Activated CD8-positive, alpha-beta memory T cell treated with anti-CD3 and anti-CD28 coated beads, Interleukin-2, amount 50 U/mL, for 1 hour (primary cell): ENCODE results near the gene NLRP1.

Experiments used
- DNase-seq: peaks from one replicate; pipeline ENCODE4 v3.0.0-alpha.2; 2020; ENCODE audit errors: extremely low read depth

Gene NLRP1

DNA sequence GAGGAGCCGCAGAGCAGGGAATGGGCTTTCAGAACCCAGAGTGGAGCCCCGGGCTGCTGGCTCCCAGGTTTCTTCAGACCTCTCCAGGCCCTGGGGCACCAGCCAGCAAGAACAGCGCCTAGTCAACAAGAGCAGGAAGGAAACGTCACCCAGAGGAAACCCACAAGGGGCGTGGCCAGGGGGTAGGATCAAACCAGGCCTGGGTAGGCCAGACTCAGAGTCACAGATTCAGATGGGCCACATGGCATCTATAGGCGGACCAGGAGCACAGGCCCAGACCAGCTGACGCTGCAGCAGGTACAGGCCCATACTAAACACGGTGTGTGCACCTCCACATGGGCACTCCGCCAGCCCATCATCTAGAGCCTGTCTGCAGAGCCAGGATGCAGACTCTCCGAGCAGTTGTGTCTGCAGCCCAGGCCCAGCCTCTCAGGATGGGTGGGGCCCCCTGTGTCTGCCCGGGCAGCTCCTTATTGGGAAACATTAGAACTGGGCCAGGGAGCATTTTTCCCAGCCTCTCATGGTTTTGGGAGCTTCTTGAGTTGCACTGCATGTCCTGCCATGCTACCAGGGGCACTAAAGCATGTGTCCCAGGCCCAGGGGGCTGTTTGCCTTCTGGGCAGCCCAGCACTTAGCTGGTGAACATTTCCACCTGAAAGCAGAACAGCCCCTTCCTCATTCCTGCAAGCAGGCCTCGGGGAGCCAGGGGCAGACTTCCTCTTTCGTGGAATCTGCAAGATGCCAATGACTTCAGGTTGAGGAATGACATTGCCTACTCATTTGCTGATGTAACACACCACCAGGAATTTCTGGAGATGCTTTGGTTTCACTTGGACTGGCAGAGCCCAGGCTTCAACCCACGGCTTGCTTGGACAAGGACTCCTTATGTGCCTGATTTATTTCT, at the start of gene NLRP1:
TSS of gene NLRP1 (minus strand) at position 127 of the 904 bp plus-strand sequence. CDS start 552 bp downstream, outside the sequence.
- DNase-seq = peak; percentile 90

DNA sequence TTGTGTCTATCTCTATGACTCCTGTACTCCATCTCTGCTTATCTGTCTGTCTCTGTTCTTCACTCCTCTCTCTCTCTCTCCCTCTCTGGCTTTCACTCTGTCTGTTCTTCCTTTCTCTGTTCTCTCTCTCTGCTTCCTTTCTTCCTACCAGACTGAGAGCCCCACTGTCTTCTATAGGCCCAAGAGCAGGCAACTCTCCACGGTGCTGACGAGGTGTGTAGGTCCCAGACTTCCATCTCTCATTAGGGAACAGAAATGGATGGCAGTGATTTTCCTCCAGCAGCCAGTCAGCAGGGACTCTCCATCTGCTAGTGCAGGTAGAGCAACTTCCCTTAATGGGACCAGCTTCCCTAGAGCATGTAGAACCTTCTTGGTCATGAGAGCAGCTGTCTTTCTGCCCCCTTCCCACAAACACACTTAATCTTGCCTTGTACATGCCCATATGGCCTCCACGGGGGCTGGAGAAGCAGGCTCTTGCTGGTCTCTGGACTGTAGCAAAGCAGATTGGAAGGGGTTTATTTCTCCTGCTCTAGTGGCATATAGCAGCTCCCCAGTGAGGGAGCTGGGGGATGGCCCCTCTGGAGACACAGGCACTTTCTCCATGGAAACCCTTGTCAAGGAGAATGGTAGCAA, 47.8 kb upstream of the NLRP1 start:
- no peak for DNase-seq

DNA sequence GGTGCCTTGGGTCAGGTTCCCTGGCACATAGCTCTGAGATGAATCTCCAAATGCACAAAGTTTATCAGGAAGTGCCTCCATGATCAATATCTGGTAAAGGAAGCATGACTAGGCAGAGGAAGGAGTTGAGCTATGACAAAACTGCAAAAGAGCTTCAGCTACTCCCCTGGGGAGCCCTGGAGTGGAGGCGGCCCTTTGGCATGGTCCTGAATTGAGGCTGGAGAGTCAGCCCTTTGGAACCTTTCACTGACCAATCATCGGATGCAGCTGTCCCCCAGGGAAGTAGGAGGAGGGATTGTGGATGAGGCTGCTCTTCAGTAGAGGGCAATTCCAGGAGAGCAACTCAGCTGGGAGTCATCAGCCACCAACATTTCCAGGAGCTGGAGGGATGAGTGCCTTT, 46.1 kb upstream of the NLRP1 start:
- no peak for DNase-seq

DNA sequence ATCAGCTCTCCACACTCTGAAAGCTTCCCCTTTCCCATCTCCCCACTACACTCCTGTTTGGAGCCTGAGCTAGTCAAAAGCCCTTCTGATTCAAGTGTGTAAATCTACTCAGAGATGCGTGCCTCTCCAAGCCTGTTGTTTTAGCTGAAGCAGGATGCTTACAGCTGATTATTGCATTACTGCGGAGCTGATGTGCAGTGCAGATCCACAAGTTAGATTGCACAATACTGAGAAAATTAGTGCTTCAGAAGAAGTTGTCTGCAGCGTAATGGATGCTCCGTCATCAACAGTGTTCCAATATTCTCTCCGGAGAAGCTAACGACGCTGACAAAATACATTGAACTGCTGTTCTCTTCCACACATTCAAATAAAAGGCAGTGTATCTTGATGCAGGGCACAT, 44.8 kb upstream of the NLRP1 start:
- no peak for DNase-seq

DNA sequence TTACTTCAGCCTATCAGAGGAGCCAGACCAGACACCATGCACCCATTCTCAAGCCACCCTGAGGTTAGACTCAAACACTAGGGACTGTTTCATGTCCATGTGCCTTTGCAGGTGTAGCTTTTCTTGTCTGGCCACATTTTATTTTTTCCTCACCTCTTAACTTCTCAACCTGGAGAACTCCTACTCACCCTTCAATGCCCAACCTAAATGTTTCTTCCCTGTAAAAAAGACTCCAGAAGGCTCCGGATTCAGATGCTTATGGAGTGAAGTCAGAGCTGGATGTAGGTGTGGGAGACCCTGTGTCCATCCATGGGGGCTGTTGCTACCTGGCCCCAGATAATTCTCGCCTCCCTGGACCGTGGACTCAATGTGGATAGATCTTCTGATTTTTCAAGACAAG, 44.0 kb upstream of the NLRP1 start:
- DNase-seq = no peak

DNA sequence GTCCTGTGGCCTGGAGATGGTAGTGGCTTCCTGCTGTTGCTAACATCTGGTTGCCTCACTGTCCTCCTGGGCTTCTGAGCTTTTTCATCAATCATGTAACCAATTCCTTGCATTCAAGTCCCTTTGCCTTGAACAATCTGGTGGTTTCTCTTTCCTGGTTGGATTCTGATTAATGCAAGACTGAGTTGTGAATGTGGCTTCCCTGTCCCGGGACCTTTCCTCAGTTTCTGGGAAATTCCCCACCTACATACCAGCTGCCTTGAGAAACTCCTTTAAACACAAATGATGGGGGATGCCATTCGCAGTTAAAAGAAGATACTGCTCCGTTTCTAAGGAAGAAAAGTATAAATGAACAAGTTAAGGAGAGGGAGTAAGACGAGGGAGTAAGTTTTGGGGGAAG, 39.9 kb upstream of the NLRP1 start:
- no peak for DNase-seq

DNA sequence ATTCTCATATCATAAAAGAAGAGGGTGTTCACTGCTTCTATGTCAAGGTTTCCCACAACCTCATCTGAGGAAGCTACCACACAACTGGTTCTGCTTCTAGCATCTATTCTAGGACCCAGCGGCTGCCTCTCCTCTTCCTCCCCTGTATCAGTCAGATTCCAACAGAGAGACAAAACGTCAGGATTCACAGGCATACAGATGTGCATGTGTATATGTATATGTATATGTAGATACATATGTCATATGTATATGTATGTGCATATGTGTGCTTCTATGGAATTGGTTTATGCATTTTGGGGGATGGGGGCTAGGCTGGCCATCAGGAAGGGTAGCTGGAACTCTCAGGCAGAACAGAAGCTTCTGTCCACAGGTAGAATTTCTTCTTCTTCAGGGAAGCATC, 37.4 kb upstream of the NLRP1 start:
- no peak for DNase-seq

DNA sequence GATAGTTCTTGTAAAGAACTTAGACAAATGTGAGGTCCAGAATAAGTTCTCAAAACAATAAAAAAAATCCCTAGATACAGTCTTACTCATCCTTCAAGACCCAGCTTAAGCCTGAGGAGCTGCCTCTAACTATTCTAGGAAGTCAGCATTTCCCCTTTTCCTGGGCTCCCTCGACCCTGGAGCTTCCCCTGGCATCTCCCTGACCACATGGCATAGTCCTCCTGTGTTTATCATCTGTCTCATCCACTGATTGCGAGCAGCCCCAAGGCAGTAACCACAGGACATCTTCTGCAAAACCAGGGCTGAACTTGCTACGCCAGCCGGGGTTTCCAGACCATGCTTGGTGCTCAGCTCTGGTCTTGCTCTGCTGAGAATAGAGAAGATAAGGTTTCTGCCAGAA, 36.7 kb upstream of the NLRP1 start:
- DNase-seq = no peak

DNA sequence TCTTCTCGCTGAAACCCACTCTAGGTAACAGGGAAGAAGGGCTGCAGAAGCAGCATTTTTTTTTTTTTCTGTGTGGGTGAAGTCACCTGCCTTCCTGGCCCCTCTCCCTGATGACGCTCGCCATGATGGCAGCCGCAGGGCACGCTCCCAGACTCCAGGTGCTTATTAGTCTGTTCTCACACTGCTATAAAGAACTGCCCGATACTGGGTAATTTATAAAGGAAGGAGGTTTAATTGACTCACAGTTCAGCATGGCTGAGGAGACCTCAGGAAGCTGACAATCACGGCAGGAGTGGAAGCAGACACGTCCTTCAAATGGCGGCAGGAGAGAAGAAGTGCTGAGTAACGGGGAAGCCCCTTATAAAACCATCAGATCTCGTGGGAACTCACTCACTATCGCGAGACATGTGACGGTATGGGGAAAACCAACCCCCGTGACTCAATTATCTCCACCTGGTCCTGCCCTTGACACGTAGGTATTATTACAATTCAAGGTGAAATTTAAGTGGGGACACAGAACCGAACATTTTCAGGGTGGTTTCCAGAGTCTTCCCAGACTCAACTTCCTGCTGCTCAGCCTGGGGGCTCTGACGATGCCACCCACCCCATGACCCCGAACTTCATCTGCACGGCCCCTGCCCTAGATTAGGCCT, 34.9 kb upstream of the NLRP1 start:
- no peak for DNase-seq

DNA sequence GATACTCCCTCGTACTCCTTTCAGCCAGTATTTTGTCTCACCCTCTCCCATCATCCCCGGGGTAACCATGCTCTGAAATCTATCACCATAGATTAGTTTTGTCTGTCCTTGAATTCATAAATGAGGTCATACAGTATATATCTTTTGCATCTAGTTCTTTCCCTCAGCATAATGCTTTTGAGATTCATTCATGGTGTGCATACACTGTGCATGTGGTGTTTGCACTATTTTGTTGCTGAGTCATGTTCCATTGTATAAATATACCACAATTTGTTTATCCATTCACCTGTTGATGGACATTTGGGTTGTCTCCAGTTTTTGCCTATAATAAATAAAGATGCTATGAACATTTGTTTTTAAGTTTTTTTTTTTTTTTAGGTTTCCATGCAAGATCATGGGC, 34.2 kb upstream of the NLRP1 start:
- no peak for DNase-seq

DNA sequence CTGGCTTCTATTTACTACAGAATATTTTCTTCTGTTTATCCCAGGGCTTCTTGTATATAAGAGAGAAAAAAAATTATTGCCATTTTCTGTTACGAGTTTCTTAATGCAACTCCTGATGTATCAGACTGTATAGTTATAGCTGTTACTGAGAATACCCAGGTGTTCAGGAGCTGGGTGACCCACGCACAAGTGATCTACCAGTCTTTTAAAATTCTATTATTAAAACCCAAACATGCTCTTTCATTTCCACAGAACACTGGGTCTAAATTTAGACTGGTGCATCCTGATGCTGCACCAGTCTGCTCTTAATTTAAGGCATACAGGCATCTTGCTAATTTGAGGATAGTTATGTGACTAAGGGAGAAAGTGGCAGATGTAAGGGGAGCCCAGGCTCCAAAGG, 31.2 kb upstream of the NLRP1 start:
- DNase-seq = no peak

DNA sequence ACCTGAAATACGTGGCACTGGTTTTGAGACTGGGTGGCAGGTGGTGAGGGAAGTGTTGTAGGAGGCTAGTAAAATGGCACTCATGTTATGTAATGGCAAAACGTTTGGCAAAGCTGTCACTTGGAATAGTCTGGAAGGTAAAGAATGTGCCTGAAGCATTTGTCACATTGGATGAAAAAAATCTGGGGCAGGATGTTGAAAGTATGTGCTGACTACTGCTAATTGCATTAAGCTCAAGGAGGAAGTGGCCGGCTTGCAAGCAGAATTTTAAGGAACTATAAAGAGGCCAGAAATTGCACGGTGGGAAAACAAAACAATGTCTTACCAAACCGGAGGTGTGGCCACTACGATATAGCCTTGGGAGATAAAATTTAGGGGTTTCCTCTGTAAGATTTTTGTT, 26.6 kb upstream of the NLRP1 start:
- DNase-seq = no peak

DNA sequence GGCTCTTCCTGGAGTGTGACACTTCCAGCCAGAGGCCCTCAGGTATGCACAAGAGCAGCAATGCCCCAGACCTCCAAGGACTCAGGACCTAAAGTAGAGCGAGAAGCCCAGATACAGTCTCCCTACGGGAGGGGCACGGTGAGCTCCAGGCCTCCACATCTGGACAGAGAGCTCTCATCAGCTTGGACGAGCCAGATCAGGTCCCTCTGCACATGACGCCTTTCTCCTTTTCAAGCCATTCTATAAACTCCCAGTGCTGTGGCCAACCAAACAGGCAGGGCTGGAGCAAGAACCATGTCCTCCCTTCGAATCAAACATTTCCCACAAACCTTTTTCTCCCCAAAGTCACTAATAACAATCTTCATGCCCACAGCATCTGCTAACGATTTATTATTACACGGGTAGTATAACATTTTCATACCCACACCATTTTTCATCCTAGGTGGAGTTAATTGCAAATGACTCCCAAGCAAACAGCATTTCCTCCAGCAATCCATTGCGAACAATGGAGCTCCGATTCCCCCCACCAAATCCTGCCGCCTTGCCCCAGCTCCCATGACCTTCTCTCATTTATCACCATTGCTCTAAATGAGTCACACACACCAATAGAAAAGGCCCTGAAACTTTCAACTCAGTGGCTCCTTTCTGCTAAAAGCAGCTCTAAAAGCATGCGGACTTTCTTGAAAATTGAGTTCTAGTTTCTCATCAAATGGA, 24.2 kb upstream of the NLRP1 start:
- no peak for DNase-seq

DNA sequence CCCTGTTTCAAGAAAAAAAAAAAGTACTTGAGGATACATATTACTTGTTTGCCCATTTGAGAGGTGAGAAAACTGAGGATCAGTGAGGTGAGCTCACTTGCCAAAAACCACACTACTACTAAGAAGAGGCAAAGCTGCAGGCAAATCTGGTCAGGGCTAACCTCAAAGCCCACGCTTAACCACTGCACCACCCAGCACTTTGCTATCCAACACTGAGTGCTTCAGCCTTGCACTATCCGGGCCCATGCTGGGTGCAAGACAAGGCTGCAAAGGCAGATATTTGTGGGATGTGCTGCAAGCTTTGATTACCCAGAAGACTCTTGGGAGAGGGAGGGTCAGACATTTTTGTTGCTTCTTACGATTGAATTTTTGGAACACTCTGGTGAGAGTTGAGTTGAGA, 23.6 kb upstream of the NLRP1 start:
- DNase-seq = no peak

DNA sequence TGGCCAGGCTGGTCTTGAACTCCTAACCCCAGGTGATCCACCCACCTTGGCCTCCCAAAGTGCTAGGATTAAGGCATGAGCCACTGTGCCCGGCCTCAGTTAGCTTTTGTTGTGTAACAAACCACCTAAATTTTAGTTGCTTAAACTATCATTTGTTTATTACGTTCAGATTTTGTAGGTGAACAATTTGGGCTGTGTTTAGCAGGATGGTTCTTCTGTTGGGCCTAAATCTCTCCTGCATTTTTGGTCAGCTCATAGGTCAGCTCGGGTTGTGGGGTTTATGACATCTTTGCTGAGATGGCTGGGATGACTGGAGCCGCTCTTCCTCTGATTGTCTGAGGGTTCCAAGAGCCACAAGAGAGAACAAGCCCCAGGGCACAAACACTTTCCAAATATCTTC, 21.1 kb upstream of the NLRP1 start:
- no peak for DNase-seq

DNA sequence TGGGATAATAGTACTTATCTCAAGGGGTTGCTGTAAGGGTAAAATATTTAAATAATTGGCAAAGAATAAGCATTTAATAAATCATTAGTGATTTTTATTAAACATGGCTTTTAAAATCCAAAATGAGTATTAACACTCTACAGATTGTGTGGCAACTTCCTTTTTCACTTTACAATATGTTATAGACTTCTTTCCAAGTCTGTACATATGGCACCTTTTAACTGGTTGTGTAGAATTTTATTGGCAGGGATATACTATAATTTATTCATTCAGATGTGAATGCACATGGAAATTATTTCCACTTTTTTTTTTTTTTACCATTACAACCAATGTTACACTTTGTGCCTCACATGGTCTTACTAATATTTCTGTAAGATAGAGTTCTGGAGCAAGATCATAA, 15.7 kb upstream of the NLRP1 start:
- DNase-seq = no peak

DNA sequence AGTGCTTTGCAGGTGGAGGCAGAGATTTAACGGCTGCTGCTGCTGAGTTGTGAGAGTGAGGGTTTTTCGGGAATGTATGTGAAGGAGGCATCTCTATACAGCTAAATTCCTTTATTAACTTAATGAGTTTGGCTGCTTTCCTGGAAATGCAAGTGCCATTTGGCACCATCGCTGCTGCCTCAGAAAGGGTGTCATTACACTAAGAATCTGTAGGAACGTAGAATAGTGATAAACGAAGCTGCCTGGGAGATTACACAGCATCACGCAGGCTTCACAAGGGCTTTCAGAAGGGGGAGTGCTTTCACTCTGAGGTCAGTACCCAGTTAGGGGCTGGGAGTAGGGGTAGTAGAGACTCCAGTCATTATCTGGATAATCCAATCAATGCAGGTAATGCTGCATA, 14.1 kb upstream of the NLRP1 start:
- no peak for DNase-seq

DNA sequence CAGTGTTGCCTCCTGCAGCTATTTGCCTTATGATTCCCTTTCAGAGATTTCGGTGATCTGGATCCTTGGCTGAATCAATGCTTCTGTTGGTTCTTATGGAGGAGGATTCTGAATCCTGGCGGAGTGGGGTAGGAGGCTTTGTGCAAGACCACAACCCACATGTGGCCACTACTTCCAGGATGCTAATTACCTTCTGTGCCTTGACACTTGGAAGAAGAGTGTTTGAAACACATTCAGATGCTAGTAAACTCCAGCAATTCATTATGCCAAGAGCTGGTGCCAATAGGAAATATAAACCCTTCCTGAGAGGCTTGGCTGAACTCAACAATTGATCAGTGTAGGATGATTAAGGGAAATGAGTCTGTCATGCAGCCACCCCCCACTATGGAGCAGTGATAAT, 12.1 kb upstream of the NLRP1 start:
- no peak for DNase-seq

DNA sequence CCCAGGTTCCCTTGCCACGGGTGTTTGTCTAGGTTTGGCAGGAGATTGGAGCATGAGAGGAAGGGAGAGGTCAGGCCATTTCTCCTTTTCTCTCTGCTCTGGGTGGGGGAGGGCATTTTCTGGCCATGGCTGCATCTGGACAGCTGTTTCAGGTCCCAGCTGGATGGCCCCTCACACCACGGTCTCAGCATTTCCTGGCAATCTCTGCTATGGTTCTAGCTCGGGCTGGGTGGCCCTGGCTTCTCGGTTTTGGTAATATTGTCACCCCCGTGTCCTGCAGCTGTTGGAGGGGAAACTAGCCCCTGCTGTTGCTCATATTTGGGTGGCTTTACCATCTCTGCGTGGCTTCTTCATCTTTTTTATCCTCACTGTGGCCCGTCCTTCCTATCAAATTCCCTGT, 11.5 kb upstream of the NLRP1 start:
- no peak for DNase-seq

DNA sequence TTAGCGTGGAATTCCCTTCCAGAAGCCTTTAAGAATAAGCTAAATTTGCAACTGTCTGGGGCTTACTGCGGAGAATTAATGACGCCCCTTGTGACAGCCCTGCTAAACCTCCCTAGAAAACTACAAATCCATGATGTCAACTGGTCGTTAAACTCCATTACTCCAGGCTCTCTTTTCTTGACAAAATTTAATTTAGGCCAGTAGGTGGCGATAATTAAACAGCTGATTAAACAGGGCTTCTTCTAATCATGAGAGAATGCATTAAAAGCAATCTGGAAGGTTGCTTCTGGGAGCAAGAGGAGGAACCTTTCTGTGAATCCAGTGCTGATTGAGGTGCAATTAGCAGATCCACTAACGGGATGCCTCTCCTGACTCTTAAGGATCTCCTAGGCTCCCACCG, 8.1 kb upstream of the NLRP1 start:
- DNase-seq = no peak

DNA sequence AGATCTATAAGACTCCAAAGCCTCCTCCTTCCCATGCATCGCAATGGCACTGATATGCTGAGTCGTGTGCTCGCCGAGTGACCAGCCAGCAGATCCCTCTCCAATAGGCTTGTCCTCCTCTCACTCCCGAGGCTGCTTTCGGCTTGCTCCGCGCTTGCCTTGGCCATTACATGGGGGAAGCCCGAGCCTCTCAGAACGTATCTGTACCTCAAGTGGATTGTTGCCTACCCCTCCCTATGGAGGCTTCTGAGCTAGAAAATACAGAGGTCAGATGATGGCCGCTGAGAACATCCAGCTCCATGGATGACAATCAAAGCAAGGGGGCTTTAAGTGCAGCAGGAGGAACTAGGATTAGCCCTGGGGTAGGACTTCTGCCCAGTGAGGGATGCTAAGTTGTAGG, 7.7 kb upstream of the NLRP1 start:
- no peak for DNase-seq

DNA sequence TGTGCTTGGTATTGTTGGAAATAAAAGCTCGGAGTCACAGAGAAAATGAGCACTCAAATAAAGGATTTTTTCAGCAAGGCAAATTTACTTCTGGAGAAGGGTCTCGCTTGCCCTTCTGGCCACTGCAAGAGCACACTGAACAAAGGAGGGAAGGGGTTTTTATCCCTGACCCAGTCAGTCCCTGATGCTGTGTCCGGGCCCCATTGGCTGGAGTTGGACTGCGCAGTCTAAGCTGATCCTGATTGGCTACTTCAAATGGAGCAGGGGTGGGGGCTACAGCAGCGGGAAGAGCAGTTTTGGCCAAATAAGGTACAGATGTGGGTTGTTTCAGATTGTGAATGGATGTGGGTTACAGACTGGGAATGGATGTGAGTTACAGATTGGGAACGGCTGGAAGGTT, 4.3 kb upstream of the NLRP1 start:
- DNase-seq = no peak
